ENCODE results near the gene RPL39.
"Not testable (repeated sequence)": the region's sequence is repeated elsewhere in the genome, so short reads cannot be mapped to it uniquely, and the experiment has no call there.

RPL39 gene

GRCh38 chrX:119755981-119756533 is 35.4 kb downstream of the RPL39 start:
- H3K9ac ChIP-seq (ENCODE audit: low read length in 5 of 5), result no peak overlapping the region

GRCh38 chrX:119753639-119754257 is 37.7 kb downstream of the RPL39 start:
- Histone ChIP-seq H3K4me1 (ENCODE audit: control insufficient read depth in 5 of 5, insufficient read depth in 5 of 5, low read length in 5 of 5) (peaks cover 0 to 19% (median 8%) of the 10 kb centered on the region in 5 donors), H3K4me3 (ENCODE audit: low read depth in 1 of 5, low read length in 5 of 5) (no peak overlapping the region), H3K27me3 (ENCODE audit: control insufficient read depth in 5 of 5, insufficient read depth in 4 of 5, low read length in 5 of 5) (peaks cover 0 to 8% (median 0%) of the 10 kb centered on the region in 5 donors), H3K36me3 (ENCODE audit: control insufficient read depth in 5 of 5, insufficient read depth in 5 of 5, low read length in 5 of 5) (no peaks in the 10 kb centered on the region), H3K9me3 (ENCODE audit: control insufficient read depth in 5 of 5, low read length in 5 of 5) (no peaks in the 10 kb centered on the region), H3K9ac (ENCODE audit: low read length in 5 of 5) (no peak overlapping the region), H3K27ac (ENCODE audit: low read depth, low read length) (no peak overlapping the region)

More at GRCh38 chrX:119755981-119756533, 35.4 kb downstream of the RPL39 start:
- Histone ChIP-seq H3K4me1 (ENCODE audit: control insufficient read depth in 5 of 5, insufficient read depth in 5 of 5, low read length in 5 of 5) (peaks cover 0 to 33% (median 15%) of the 10 kb centered on the region in 5 donors), H3K27me3 (ENCODE audit: control insufficient read depth in 5 of 5, insufficient read depth in 4 of 5, low read length in 5 of 5) (peaks cover 0 to 19% (median 11%) of the 10 kb centered on the region in 5 donors), H3K36me3 (ENCODE audit: control insufficient read depth in 5 of 5, insufficient read depth in 5 of 5, low read length in 5 of 5) (no peaks in the 10 kb centered on the region), H3K27ac (ENCODE audit: low read depth, low read length) (no peak overlapping the region), H3K9me3 (ENCODE audit: control insufficient read depth in 5 of 5, low read length in 5 of 5) (no peaks in the 10 kb centered on the region), H3K4me3 (ENCODE audit: low read depth in 1 of 5, low read length in 5 of 5) (no peak overlapping the region)

- Histone ChIP-seq H3K9me3 (ENCODE audit: control insufficient read depth in 5 of 5, low read length in 5 of 5) (no peaks in the 10 kb centered on the region), H3K4me1 (ENCODE audit: control insufficient read depth in 5 of 5, insufficient read depth in 5 of 5, low read length in 5 of 5) (peaks cover 0 to 12% (median 5%) of the 10 kb centered on the region in 5 donors), H3K4me3 (ENCODE audit: low read depth in 1 of 5, low read length in 5 of 5) (no peak overlapping the region), H3K36me3 (ENCODE audit: control insufficient read depth in 5 of 5, insufficient read depth in 5 of 5, low read length in 5 of 5) (no peaks in the 10 kb centered on the region), H3K27me3 (ENCODE audit: control insufficient read depth in 5 of 5, insufficient read depth in 4 of 5, low read length in 5 of 5) (peaks cover 0 to 8% (median 0%) of the 10 kb centered on the region in 5 donors), H3K9ac (ENCODE audit: low read length in 5 of 5) (no peak overlapping the region), H3K27ac (ENCODE audit: low read depth, low read length) (no peak overlapping the region)
These were observed 38.4 kb downstream of the RPL39 start for GRCh38 chrX:119753001-119753400.

- not testable (repeated sequence) for H3K4me1 ChIP-seq (ENCODE audit: control insufficient read depth in 5 of 5, insufficient read depth in 5 of 5, low read length in 5 of 5); H3K9ac ChIP-seq (ENCODE audit: low read length in 5 of 5)
These were observed 40.7 kb downstream of the RPL39 start for GRCh38 chrX:119750751-119751150.

GRCh38 chrX:119750131-119750530 is 41.3 kb downstream of the RPL39 start:
- H3K4me3 ChIP-seq (ENCODE audit: low read depth in 1 of 5, low read length in 5 of 5); H3K9ac ChIP-seq (ENCODE audit: low read length in 5 of 5); H3K4me1 ChIP-seq (ENCODE audit: control insufficient read depth in 5 of 5, insufficient read depth in 5 of 5, low read length in 5 of 5); H3K9me3 ChIP-seq (ENCODE audit: control insufficient read depth in 5 of 5, low read length in 5 of 5); H3K36me3 ChIP-seq (ENCODE audit: control insufficient read depth in 5 of 5, insufficient read depth in 5 of 5, low read length in 5 of 5); H3K27ac ChIP-seq (ENCODE audit: low read depth, low read length); H3K27me3 ChIP-seq (ENCODE audit: control insufficient read depth in 5 of 5, insufficient read depth in 4 of 5, low read length in 5 of 5): not testable (repeated sequence)

More at GRCh38 chrX:119750751-119751150, 40.7 kb downstream of the RPL39 start:
- not testable (repeated sequence) for H3K36me3 ChIP-seq (ENCODE audit: control insufficient read depth in 5 of 5, insufficient read depth in 5 of 5, low read length in 5 of 5); H3K9me3 ChIP-seq (ENCODE audit: control insufficient read depth in 5 of 5, low read length in 5 of 5); H3K4me3 ChIP-seq (ENCODE audit: low read depth in 1 of 5, low read length in 5 of 5); H3K27ac ChIP-seq (ENCODE audit: low read depth, low read length); H3K27me3 ChIP-seq (ENCODE audit: control insufficient read depth in 5 of 5, insufficient read depth in 4 of 5, low read length in 5 of 5)

GRCh38 chrX:119745283-119745848 is 46.1 kb downstream of the RPL39 start:
- Histone ChIP-seq H3K4me3 (ENCODE audit: low read depth in 1 of 5, low read length in 5 of 5) (no peak overlapping the region), H3K9ac (ENCODE audit: low read length in 5 of 5) (no peak overlapping the region), H3K27ac (ENCODE audit: low read depth, low read length) (no peak overlapping the region), H3K9me3 (ENCODE audit: control insufficient read depth in 5 of 5, low read length in 5 of 5) (no peaks in the 10 kb centered on the region), H3K4me1 (ENCODE audit: control insufficient read depth in 5 of 5, insufficient read depth in 5 of 5, low read length in 5 of 5) (no peaks in the 10 kb centered on the region), H3K27me3 (ENCODE audit: control insufficient read depth in 5 of 5, insufficient read depth in 4 of 5, low read length in 5 of 5) (peaks cover 0 to 5% (median 0%) of the 10 kb centered on the region in 5 donors), H3K36me3 (ENCODE audit: control insufficient read depth in 5 of 5, insufficient read depth in 5 of 5, low read length in 5 of 5) (no peaks in the 10 kb centered on the region)

- peaks cover 0 to 12% (median 0%) of the 10 kb centered on the region in 5 donors for H3K4me1 ChIP-seq (ENCODE audit: control insufficient read depth in 5 of 5, insufficient read depth in 5 of 5, low read length in 5 of 5)
- H3K9me3 ChIP-seq (ENCODE audit: control insufficient read depth in 5 of 5, low read length in 5 of 5), result no peaks in the 10 kb centered on the region
- H3K36me3 ChIP-seq (ENCODE audit: control insufficient read depth in 5 of 5, insufficient read depth in 5 of 5, low read length in 5 of 5), result no peaks in the 10 kb centered on the region
- no peak overlapping the region for H3K9ac ChIP-seq (ENCODE audit: low read length in 5 of 5)
- H3K27ac ChIP-seq (ENCODE audit: low read depth, low read length), result no peak overlapping the region
- H3K4me3 ChIP-seq (ENCODE audit: low read depth in 1 of 5, low read length in 5 of 5), result no peak overlapping the region
- peaks cover 2 to 10% (median 3%) of the 10 kb centered on the region in 5 donors for H3K27me3 ChIP-seq (ENCODE audit: control insufficient read depth in 5 of 5, insufficient read depth in 4 of 5, low read length in 5 of 5)
These were observed 52.7 kb downstream of the RPL39 start for GRCh38 chrX:119738742-119739141.
